LNCaP clone FGC (cell line): Measurements from ENCODE around the gene AP3B1.

ENCODE experiments used
- DNase-seq: peaks from one replicate; pipeline ENCODE4 v3.0.0-alpha.2; 2011; ENCODE audit warnings: low read depth
- H3K4me3 ChIP-seq: 2 replicates; pipeline ENCODE4 v1.5.1; 2011; ENCODE audit warnings: mild to moderate bottlenecking, low read depth, low read length, control low read depth
- TF ChIP-seq, protein P1 (sequence below): IDR thresholded peaks from 2 replicates; pipeline ENCODE4 v1.5.1; 2012; ENCODE audit warnings: mild to moderate bottlenecking; ENCODE audit not compliant: control insufficient read depth, insufficient read depth; ENCODE audit errors: extremely low read depth

Gene AP3B1

DNA sequence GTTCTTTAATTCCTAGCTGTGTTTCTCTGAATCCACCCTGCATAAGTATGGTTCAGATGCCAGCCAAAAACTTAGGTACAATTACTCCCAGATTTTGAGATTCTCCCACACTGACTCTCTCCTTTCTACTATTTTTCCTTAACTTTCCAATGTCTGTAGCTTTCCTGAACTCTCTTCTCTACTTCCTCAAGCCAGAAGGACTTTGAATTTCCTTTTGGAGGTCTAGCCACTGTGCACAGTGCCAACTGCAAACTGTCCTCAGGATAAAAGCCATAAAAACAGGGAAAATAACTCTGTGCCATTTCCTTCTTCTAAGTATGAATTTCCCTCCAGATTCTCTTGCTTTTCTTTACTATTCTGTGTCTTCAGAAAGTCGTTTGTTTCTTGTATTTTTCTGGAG, 157.2 kb downstream of the AP3B1 start:
- DNase-seq, result no peak
- TF ChIP-seq, protein P1, sequence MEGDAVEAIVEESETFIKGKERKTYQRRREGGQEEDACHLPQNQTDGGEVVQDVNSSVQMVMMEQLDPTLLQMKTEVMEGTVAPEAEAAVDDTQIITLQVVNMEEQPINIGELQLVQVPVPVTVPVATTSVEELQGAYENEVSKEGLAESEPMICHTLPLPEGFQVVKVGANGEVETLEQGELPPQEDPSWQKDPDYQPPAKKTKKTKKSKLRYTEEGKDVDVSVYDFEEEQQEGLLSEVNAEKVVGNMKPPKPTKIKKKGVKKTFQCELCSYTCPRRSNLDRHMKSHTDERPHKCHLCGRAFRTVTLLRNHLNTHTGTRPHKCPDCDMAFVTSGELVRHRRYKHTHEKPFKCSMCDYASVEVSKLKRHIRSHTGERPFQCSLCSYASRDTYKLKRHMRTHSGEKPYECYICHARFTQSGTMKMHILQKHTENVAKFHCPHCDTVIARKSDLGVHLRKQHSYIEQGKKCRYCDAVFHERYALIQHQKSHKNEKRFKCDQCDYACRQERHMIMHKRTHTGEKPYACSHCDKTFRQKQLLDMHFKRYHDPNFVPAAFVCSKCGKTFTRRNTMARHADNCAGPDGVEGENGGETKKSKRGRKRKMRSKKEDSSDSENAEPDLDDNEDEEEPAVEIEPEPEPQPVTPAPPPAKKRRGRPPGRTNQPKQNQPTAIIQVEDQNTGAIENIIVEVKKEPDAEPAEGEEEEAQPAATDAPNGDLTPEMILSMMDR, result no peak
- H3K4me3 ChIP-seq, result no peak overlapping the region

DNA sequence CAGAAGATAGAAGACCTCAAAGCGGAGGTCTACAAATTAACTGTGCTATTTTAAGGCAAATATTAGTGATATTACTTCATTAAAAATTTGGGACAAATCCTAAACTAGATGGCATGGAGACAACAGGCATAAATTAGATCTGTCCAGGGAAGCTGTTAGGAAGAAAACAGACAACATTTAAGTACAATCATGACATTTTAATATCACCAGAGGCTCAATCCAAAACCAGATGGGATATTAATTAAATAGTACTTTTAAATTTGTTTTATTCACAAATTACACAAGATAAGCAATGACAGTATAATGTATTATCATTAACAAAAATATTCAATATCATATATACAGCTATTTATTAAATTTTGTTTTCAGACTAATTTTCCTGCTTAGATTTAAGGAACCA, 161.1 kb downstream of the AP3B1 start:
- DNase-seq, result no peak
- no peak overlapping the region for H3K4me3 ChIP-seq
- TF ChIP-seq, protein P1, result no peak

DNA sequence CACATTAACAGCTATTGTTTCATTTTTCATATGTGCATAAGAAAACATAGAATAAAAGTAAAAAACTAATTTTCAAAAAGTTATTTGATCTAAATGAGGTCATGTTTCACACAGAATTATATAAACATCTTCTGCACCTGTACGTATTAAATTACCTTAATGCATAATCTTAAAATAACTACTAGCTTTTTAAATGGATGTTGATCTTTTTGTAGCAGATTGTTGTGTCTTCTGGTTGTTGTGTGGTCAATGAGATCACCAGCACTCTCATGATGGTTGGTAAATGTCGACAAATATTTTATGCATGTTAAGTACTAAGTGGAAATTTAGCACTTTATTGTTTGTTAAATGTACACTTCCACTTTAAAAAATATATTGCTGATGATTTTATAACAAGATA, 162.0 kb downstream of the AP3B1 start:
- no peak for DNase-seq
- H3K4me3 ChIP-seq, result no peak overlapping the region
- TF ChIP-seq, protein P1, result no peak

DNA sequence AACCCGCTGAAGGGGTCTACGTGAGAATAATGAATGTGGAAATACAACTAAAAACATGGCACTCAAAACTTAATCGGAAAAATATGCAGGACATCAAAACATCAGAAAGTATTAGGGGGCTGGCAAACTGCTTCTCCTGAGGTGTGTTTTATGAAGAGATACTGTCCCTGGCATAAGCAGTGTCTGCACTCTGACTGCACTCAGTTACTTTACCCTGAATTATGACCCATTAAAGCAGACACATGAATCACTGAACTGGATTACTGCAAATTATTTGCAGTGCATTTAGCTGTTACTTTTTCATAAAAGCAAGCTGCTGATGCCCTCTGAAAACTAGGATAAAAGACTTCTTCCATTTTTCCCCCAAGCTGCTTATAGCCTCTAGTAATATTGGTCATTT, 164.9 kb downstream of the AP3B1 start:
- no peak for DNase-seq
- H3K4me3 ChIP-seq, result no peak overlapping the region
- TF ChIP-seq, protein P1, result no peak

DNA sequence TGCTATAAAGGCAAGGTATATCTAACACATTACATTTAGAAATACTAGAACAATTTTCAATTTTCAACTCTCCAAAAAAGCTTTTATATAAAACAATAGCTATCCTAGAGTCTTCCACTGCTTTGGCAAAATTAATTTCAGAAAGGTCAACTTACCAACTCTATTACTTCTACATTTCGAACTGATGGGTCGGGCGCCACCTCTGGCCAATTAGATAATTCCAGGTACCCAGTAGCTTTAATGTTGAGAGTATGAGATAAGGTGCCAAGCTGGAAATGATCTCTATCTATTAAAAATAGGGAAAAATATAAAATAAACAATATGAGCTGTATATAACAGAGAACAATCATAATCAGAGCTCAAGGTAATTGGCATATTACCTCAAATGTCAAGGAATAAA, 166.6 kb downstream of the AP3B1 start:
- DNase-seq, result no peak
- TF ChIP-seq, protein P1, result peak; percentile 36
- H3K4me3 ChIP-seq, result no peak overlapping the region

DNA sequence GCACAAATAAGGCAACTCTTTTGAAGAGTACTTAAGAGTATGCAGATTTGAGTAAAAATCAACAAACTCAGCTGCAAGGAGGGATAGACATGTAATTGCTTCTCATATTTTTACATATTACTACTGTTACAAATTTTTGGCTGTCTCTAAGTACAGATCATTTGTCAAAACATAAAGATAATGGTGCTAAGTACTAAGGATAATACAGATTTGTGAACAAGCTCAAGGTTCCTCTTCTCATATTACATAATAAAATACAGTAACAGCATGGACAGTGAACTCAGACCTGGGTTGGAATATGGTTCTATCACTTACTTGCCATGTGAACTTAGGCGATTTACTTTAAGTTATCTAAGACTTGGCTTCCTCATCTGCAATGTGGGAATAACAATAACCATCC, 168.0 kb downstream of the AP3B1 start:
- TF ChIP-seq, protein P1, result no peak
- DNase-seq, result no peak

DNA sequence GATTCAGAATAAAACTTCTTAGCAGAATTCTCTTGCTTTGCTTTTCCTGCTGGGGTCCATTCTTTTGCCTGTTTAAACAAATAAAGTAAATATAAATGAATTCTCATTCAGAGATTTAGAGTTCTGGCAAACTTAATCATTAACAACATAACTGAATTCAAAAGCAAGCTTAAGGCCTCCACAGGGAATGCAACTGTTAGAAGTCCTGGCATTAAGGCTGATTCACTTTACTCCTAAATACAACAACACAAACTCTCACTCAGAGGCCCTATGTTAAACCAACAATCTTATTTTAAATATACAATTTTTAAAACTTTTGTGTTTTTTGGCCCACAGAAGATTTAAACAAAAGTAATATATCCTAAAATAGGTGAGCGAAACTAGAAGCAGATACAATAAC, 178.3 kb downstream of the AP3B1 start:
- TF ChIP-seq, protein P1, result no peak
- DNase-seq, result no peak
- no peak overlapping the region for H3K4me3 ChIP-seq

More for the DNA sequence above, 168.0 kb downstream of the AP3B1 start:
- no peak overlapping the region for H3K4me3 ChIP-seq
